ENCODE measurements around the gene FAM167B.

FAM167B gene

GRCh38 chr1:32241001-32241763 is 5.8 kb upstream of the FAM167B start:
- peak overlapping the region; percentile 32 for H3K4me3 ChIP-seq (ENCODE audit: low read depth, low read length)

GRCh38 chr1:32242341-32242851 is 4.6 kb upstream of the FAM167B start:
- peak; percentile 63 for DNase-seq (ENCODE audit: low read depth)
- no peak for TF ChIP-seq POLR2A (IDR thresholded peaks at IDR 0.05; ENCODE audit: extremely low read depth, insufficient read length)
- TF ChIP-seq MAX (IDR thresholded peaks at IDR 0.05; ENCODE audit: low read depth, low read length), result no peak
- no peak for TF ChIP-seq CTCF (IDR thresholded peaks at IDR 0.05; ENCODE audit: low read depth, low read length)
- no peak for TF ChIP-seq MYC (IDR thresholded peaks at IDR 0.05; ENCODE audit: low read depth, low read length)
- H3K4me3 ChIP-seq (ENCODE audit: low read depth, low read length), result no peak overlapping the region

More at GRCh38 chr1:32241001-32241763, 5.8 kb upstream of the FAM167B start:
- DNase-seq (ENCODE audit: low read depth), result peak; percentile 62
- TF ChIP-seq POLR2A (IDR thresholded peaks at IDR 0.05; ENCODE audit: extremely low read depth, insufficient read length) (no peak), MAX (IDR thresholded peaks at IDR 0.05; ENCODE audit: low read depth, low read length) (0 out of 2 replicates have a peak, but pooled peaks have one; percentile 10), MYC (IDR thresholded peaks at IDR 0.05; ENCODE audit: low read depth, low read length) (no peak)

GRCh38 chr1:32247452-32247851 is 430 bp downstream of the FAM167B start:
- no peak for TF ChIP-seq POLR2A (IDR thresholded peaks at IDR 0.05; ENCODE audit: extremely low read depth, insufficient read length)
- TF ChIP-seq CTCF (IDR thresholded peaks at IDR 0.05; ENCODE audit: low read depth, low read length), result no peak
- TF ChIP-seq MAX (IDR thresholded peaks at IDR 0.05; ENCODE audit: low read depth, low read length), result no peak
- no peak for TF ChIP-seq MYC (IDR thresholded peaks at IDR 0.05; ENCODE audit: low read depth, low read length)
- DNase-seq (ENCODE audit: low read depth), result no peak
- no peak overlapping the region for H3K4me3 ChIP-seq (ENCODE audit: low read depth, low read length)

- TF ChIP-seq MAX (IDR thresholded peaks at IDR 0.05; ENCODE audit: low read depth, low read length), result no peak
- no peak for TF ChIP-seq POLR2A (IDR thresholded peaks at IDR 0.05; ENCODE audit: extremely low read depth, insufficient read length)
- no peak for TF ChIP-seq MYC (IDR thresholded peaks at IDR 0.05; ENCODE audit: low read depth, low read length)
- peak; percentile 84 for TF ChIP-seq CTCF (IDR thresholded peaks at IDR 0.05; ENCODE audit: low read depth, low read length)
- peak; percentile 70 for DNase-seq (ENCODE audit: low read depth)
- H3K4me3 ChIP-seq (ENCODE audit: low read depth, low read length), result no peak overlapping the region
Measured at GRCh38 chr1:32247983-32248889, 1.2 kb downstream of the FAM167B start.

GRCh38 chr1:32249831-32250525 is 3.0 kb downstream of the FAM167B start:
- no peak for TF ChIP-seq CTCF (IDR thresholded peaks at IDR 0.05; ENCODE audit: low read depth, low read length)
- TF ChIP-seq MYC (IDR thresholded peaks at IDR 0.05; ENCODE audit: low read depth, low read length), result no peak
- TF ChIP-seq POLR2A (IDR thresholded peaks at IDR 0.05; ENCODE audit: extremely low read depth, insufficient read length), result no peak
- no peak for TF ChIP-seq MAX (IDR thresholded peaks at IDR 0.05; ENCODE audit: low read depth, low read length)
- no peak overlapping the region for H3K4me3 ChIP-seq (ENCODE audit: low read depth, low read length)
- DNase-seq (ENCODE audit: low read depth), result no peak
